AG04450 (cell line): Measurements from ENCODE around the gene SPCS3. TPM values are rescaled to one million over a fixed set of nuclear protein-coding genes. Genes with fewer than 3 reads are reported as not detected.

ENCODE experiments used
- CTCF ChIA-PET: fragments of 300-600, 350-600 bp; formaldehyde crosslinking; extraction: SDS; loops from one replicate; lab custom pipeline; 2022; ENCODE audit warnings: antibody characterized with exemption, inconsistent platforms; lab: Charles Lee
- POLR2A ChIA-PET: fragments of 350-600 bp; formaldehyde crosslinking; extraction: SDS; loops from one replicate; lab custom pipeline; 2021; ENCODE audit warnings: antibody characterized with exemption, inconsistent platforms; lab: Yijun Ruan, JAX
- DNase-seq: peaks from one replicate; pipeline ENCODE4 v3.0.0-alpha.2; 2011; ENCODE audit warnings: low read depth, low spot score
- H3K27ac ChIP-seq: one replicate; pipeline ENCODE4 v1.5.1; 2012; ENCODE audit warnings: low read depth, low read length, control low read depth
- H3K27me3 ChIP-seq: one replicate; pipeline ENCODE4 v1.6.0; 2012; ENCODE audit warnings: low read length; ENCODE audit not compliant: control insufficient read depth, insufficient read depth
- H3K4me3 ChIP-seq: 2 replicates; pipeline ENCODE4 v1.5.1; 2011; ENCODE audit warnings: mild to moderate bottlenecking, low read depth, low read length, control low read depth
- H3K9me3 ChIP-seq: 2 replicates; pipeline ENCODE4 v1.5.1; 2012; ENCODE audit warnings: low read length; ENCODE audit not compliant: control insufficient read depth, insufficient read depth
- CTCF ChIP-seq: IDR thresholded peaks from 2 replicates; pipeline ENCODE4 v1.5.1; 2011; ENCODE audit warnings: low read depth, low read length, control low read depth, inconsistent platforms
- polyA plus RNA-seq: library from polyadenylated mRNA; depleted of rRNA; stranded (reverse); fragments of >200 nt; gene quantifications from 2 replicates; pipeline ENCODE4 v1.2.3, GENCODE V29; 2011

SPCS3 gene
- polyA plus RNA-seq, 1 experiment: 84.3 TPM

- Histone ChIP-seq H3K27me3 (no peaks in the 10 kb centered on the region), H3K27ac (no peak overlapping the region), H3K4me3 (no peak overlapping the region), H3K9me3 (no peaks in the 10 kb centered on the region)
- TF ChIP-seq CTCF: no peak
- ChIA-PET CTCF (no interaction called here), POLR2A (no interaction called here)
- DNase-seq: no peak
These were observed 19.7 kb upstream of the SPCS3 start for GRCh38 chr4:176300036-176300435.

- Histone ChIP-seq H3K27ac (no peak overlapping the region), H3K9me3 (no peaks in the 10 kb centered on the region), H3K4me3 (no peak overlapping the region), H3K27me3 (no peaks in the 10 kb centered on the region)
- TF ChIP-seq CTCF: no peak
- ChIA-PET POLR2A (no interaction called here), CTCF (no interaction called here)
- no peak for DNase-seq
These were observed 19.2 kb upstream of the SPCS3 start for GRCh38 chr4:176300565-176300964.

- Histone ChIP-seq H3K27me3 (no peaks in the 10 kb centered on the region), H3K27ac (no peak overlapping the region), H3K4me3 (no peak overlapping the region), H3K9me3 (no peaks in the 10 kb centered on the region)
- TF ChIP-seq CTCF: no peak
- DNase-seq: peak; percentile 61
- POLR2A ChIA-PET: interaction anchor here (0.6 to 1.9 kb wide), 3 partner anchors 17 to 32 kb away, joined by 4 to 6 read pairs (median 5); no protein-coding TSS in a partner anchor
- CTCF ChIA-PET: interaction anchor here (0.6 to 1.0 kb wide), 5 partner anchors 8 to 887 kb away, joined by 3 to 5 read pairs (median 3); no protein-coding TSS in a partner anchor
These were observed 17.2 kb upstream of the SPCS3 start for GRCh38 chr4:176302283-176303275.

- POLR2A ChIA-PET: no interaction called here
- TF ChIP-seq CTCF: no peak
- Histone ChIP-seq H3K27ac (no peak overlapping the region), H3K9me3 (no peaks in the 10 kb centered on the region), H3K4me3 (no peak overlapping the region), H3K27me3 (no peaks in the 10 kb centered on the region)
- DNase-seq: no peak
- CTCF ChIA-PET: no interaction called here
These were observed 15.8 kb upstream of the SPCS3 start for GRCh38 chr4:176303938-176304337.
